ENCODE results near the gene CDCA4.
"Not testable (repeated sequence)": the region's sequence is repeated elsewhere in the genome, so short reads cannot be mapped to it uniquely, and the experiment has no call there.

The CDCA4 gene

DNA sequence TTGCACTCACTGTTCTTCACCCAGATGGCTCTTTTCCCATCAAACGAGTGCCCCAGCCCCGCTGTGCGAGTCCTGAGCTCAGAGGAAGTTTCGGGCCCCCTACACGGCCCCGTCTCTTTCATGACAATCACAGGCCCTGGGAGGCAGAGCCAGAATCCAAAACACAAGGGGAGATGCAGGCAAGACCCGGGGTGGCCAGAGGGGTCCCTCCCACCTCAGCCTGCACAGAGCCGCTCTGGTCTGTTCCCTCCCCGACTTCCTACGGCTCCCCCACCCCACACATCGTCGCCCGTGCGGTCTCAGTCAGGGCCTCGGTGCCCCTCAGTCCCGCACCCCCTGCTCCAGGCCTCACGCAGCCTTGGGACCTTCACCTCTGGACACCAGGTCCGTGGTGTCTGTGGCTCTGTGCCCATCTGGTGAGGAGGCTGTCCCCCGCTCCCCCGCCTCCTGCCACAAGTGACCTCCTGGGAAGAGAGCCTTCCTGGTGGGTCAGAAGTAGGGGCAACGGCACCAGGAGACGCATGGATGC is 35.5 kb upstream of the CDCA4 start:
- DNase-seq, result no peak

DNA sequence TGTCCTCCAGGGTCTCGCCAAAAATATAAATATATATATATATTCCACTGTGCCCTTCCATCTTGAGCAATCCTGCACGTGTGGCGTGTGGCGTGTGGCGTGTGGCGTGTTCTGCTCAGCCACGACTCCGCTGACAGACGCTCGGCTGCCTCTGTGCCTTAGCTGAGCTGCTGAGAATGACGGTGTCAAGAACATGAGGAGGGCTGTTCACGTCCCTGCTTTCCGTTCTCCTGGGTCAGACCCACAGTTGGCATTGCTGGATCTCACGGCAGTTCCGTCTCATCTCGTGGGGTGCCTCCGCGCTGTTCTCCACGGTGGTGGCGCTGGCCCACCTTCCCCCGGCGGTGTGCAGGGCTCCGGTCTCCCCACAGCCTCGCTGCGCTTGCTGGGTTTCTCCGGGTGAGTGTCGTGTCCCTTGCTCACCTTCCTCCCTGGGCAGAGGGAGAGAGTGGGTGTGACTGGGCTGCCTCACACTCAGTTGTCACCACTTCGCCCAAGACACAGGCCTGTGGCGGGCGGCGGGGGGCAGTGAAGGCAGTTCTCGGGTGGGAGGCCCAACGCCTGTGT is 34.9 kb upstream of the CDCA4 start:
- no peak for DNase-seq

DNA sequence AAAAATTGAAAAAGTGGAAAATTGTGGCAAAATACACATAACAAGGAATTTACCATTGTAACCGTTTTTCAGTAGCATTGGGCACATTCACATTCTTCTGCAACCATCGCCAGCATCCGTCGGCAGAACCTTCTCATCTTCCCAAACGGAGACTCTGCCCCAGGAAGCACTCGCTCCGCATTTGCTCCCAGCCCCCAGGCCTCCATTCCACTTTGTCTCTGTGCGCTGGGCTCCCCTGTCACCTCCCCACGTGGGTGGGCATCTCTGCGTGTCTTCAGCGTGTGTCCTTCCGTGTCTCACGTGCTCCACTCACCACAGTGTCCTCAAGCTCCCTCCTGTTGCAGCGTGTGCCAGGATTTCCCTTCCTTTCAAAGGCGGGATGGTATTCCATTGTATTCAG is 34.5 kb upstream of the CDCA4 start:
- DNase-seq, result no peak

DNA sequence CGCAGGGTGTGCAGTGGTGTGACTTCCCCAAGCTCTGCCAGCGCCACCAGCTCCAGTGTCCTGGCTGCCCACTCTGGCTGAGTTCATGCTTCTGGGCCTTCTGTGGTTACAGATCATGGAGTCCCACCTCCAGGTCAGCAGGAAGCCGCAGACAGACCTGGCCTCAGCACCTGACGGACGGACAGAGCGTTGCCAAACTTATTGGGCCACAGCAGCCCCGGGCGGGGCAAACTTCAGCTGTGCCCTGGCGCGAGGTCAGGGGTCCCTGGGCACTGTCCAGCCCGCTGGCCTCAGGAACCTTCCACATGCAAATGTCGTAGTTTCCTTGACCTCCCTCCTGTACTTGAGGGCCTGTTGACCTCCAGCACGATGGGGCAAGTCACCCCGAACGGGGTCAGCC is 33.1 kb upstream of the CDCA4 start:
- no peak for DNase-seq

DNA sequence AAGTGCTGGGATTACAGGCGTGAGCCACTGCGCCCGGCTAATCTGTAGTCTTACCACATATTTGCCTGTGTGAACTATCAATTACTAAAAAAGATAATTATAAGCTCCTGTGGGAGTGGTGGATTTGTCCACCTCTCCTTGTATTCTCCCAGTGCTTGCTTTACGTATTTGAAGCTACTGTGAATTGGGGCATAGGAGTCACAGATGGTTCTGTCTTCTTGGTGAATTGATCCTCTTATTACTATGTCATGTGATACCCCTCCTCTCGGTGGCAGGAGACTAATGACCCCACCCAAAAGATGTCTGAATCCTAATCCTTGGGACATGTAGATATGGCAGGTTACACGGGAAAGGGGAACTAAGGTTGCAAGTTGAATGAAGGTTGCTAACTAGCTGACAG is 32.5 kb upstream of the CDCA4 start:
- DNase-seq, result no peak

DNA sequence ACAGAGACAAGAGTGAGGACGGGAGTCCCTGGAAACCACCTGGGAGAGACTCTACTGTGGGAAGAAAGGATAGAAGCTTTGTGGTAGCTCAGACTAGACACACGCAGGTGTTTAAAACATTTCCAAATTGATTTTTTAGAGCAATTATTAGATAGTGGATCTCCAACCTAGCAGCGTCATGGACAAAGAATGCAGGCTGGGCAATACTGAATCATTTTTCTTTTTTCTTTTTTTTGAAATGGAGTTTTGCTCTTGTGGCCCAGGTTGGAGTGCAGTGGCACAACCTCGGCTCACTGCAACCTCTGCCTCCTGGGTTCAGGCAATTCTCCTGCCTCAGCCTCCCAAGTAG is 31.2 kb upstream of the CDCA4 start:
- DNase-seq, result no peak

DNA sequence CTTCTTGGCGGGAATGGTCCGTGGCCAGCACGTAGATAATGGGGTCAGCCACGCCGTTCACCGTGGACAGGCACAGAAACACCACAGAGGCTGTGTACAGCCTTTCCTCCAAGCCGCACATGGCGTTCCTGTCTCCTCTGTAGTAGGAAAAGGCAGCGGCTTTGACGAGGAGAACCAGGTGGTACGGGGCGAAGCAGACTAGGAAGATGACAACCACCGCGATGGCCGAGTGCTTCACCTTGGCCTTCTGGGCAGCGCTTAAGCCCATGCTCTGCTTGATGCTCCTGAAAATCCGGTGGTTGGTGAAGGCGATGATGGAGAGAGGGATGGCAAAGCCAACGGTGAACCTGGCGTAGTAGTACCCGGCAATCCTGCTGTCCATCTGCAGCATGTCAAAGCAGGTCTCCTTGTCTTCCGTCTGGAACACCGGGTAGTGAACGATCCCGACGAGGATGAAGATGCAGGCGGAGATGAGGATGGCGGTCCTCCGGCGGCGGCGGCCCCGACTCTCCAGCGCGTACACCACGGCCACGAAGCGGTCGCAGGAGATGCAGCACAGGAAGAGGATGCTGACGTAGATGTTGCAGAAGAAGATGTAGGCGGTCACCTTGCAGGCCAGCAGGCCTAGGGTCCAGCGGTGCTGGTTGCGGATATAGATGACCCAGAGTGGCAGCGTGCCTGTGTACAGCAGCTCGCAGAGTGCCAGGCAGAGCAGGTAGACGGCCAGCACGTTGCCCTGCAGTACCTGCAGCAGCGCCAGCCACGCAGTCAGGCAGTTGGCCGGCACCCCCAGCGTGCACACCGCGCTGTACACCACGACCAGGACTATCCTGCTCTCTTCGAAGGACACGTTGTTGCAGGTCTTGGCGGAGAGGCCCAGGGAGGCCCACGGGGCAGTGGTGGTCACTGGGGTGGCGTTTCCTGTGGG is 30.6 kb upstream of the CDCA4 start:
- no peak for DNase-seq

DNA sequence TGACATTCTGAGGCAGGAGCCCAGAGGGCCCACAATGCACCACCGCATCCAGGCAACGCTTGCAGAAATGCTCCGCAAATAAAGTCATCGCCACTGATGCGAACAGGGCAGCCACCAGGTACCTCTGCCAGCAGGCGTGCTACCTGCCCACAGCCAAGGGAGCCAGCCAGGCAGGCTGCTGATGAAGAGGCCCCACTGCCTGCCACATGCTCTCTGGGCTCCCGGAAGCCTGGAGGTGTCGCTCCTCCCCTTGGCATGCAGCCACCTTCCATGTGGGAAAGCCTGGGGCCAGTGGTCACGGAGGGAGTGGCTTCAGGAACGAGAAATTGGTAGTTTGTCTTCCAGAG is 29.6 kb upstream of the CDCA4 start:
- no peak for DNase-seq

DNA sequence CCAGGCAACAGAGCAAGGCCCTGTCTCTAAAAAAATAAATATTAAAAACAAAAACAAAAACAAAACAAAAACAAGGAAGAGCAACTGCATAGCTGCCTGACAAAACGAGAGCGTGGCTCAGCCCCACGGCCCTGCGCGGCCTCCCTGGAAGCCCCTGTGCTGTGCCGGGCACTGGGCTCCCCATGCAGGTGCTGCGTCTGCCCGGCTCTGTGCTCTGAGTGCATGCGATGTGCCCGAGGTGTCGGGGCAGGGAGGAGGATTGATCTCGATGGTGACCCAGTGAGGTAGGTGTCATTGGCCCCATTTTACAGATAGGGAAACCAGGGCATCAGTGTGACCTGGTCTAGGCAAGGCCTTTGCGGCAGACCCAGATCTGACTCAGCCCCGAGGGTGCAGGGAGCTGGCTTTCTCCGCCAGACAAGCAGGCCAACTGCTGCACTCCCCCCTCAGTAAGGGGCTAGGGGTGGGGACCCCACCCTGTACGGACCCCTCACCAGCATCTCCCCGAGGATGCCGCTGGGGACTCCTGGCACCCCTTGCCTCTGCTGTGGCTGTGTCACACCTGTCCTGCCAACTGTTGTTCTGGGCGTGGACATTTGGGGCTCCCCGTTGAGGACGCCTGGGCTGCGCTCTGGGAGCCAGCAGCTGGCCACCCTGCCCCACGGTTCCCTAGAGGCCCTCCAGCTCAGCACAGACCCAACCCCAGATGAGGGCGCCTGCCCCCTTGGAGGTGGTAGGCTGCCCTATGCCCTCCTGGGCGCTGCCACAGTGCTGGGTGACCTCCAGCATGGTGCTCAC is 29.1 kb upstream of the CDCA4 start:
- no peak for DNase-seq

DNA sequence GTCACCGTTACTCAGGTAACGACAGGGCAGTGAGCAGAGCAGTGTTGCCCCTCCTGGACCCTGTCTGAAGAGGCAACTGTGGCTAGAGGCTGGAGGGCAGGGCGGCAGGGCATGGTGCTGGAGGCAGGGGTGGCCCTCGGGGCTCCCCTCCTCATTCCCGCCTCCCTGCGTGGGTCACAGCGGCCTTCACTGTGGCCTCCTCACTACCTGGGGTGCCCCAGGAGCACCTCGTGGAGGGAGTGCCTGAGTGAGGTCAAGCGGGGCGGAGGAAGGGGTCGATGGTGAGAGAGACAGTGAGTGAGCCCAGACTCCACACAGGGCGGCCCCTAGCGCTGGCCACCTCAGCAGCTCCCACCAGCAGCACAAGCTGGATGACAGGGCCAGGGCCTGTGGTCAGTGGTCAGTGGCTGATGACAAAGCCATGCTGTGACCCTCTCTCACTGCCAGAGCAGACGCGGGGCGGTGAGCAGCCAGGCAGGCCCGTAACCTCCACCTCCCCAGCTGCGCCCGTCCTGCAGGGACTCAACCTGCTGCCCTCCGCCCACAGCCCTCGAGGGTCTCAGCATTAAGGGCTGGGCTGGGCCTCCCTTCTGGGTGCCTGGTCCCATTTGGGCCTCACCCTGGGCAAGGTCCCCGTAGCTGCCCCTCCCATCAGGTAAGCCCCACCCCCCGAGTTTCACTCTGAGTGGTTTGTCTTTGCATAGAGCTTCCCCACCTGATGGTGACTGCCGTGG is 26.6 kb upstream of the CDCA4 start:
- DNase-seq, result no peak

DNA sequence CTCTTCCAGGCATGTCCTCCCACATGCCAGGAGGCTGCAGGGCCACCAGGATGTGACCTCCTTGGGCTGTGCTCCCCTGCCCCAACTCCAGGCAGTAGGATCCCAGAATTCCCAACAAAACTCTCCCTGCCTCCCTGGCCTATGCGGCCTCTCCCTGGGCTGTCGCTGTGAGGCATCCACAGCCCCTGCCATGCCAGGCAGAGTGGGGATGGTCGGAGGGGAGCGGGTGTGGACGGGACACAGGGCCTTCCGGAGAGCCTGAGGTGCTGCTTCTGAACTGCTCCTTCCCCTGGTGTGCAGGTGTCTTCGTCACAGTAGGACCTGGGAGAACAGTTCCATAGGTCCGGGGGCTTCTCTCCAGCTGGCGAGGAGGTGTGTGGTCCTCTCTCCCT is 26.0 kb upstream of the CDCA4 start:
- DNase-seq, result no peak

DNA sequence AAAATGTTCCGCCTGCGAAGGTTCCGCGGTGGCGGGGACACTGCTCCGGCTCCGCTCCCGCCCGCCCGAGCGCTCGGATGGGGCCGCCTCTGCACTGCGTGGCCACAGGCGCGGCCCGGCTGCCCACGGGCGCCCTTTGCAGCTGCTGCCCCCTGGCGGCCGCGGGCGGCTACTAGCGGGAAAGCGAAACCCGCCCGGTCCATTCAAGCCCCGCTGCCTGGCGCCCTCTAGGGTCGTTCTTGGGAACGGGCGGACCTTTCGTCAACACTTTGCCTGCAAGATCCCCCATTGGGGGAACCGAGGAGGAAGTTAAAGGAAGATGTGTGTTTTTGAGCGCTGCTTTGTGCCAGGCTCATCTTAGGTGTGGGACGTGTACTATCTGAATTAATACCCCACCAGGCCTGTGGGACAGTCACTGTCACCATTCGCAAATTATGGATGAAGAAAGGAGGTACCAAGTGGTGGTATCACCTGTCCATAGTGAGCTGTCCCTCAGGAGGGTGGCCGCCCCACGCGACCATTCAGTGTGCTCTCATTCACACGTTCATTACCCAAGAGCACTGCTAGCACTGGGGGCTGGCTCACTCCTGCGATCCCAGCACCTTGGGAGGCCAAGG is 24.9 kb upstream of the CDCA4 start:
- DNase-seq, result peak; percentile 51 to 86

DNA sequence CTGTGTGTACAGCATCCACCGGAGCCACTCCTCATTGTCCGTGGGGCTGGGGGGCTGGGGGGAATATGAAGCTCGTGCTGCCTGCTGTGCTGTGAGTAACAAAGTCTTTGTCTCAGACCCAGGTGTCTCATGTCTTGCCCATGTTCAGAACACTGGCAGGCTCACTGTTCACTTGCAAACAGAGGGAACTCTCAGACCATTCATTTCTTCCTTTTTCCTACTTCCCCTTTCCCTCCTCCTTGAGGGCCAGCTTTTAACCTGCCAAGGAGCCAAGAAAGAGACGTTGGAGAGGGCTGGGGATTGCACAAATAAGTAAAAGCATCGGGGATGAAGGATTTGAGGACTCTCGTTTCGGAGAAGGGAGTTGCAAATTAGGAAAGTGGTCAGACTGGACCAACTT is 22.8 kb upstream of the CDCA4 start:
- DNase-seq, result no peak

DNA sequence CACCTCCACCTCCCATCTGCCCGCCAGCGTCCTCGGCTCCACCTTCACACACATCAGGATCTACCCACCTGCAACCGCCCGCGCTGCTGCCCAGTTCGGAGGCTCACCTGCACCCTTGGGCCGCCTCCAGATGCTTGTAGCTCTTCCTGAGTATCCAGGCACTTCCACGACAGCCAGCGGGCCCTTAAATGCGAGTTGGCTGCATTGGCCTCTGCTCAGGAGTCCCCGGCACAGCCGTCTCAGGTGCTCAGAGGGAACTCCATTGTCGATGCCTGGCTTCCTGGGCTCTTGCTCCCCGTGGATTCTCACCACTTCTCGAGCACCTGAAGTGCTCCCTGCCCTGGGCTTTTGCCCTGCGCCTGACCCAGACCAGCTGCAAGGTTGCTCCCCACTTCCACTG is 21.9 kb upstream of the CDCA4 start:
- DNase-seq, result no peak

DNA sequence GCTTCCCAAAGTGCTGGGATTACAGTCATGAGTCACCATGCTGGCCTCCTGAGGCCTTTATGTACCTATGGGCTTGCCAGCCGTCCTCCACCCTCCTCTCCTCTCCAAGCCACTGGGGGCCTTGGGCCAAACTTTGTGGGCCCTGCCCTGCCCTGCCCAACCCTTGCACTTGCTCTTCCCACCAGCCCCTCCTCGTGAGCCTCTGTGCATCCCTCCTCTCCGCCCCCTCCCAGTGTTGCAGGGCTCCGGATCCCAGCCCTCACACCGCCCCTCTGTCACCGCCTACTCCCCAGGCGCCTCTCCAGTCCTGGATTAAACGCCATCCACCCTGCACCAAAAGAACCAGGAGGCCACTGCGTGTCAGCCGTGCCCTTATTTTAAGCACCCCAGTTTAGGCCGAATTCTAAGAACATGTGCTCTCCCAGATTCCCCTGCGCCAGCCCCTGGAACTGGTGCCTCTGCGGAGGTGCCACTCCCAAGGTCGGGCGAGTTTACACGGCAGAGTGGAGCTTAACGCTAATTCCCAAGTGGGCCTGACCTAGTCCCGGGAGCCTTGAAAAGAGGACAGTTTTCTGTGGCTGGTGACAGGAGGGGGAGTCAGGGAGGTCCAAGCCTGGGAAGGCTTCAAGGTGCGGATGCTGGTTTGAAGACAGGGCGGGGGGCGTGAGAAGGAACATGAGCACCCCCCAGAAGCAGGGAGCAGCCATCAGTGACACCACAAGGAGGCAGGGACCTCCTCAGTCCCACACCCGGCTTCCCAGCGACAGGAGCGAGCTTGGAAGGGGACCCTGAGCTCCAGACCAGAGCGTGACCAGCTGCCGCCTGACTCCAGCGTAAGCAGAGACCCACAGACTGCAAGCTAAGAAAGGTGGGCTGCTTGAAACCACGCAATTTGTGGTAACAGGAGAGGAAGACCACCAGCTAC is 21.2 kb upstream of the CDCA4 start:
- DNase-seq, result no peak

DNA sequence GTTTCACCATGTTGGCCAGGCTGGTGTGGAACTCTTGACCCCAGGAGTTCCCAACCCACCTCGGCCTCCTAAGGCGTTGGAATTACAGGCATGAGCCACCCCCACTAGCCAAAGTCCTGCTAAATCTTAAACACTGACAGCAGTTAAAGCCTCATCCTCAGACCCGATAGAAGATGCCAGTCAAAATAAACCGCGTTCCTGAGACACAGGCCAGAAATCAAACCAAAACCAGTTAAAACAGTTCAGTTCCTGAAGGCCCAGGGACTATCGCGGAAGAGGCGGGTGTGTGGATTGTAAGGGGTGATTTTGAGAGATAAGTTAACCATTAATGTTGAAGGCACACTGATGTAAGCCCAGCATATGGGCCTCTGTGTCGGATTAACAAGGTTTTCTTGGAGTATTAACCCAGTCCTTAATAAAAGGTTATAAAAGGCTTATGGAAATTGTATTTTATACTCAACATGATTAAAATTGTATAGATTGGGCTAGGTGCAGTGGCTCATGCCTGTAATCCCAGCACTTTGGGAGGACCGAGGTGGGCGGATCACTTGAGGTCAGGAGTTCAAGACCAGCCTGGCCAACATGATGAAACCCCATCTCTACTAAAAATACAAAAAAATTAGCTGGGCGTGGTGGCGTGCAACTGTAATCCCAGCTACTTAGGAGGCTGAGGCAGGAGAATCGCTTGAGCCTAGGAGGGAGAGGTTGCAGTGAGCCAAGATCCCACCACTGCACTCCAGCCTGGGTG is 18.7 kb upstream of the CDCA4 start:
- DNase-seq, result no peak

DNA sequence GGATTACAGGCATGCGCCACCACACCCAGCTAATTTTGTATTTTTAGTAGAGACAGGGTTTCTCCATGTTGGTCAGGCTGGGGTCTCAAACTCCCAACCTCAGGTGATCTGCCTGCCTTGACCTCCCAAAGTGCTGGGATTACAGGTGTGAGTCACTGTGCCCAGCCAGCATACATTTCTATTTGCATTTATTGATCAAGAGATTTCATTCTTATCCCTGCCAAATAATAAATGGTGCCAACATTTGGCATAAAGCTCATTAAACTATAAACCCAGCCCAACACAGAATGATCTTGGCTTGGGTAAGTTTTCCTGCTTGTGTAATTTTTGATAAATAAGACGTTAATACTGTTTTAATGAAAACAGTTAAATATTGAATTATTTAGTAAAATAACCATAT is 14.7 kb upstream of the CDCA4 start:
- DNase-seq, result not testable (repeated sequence)

DNA sequence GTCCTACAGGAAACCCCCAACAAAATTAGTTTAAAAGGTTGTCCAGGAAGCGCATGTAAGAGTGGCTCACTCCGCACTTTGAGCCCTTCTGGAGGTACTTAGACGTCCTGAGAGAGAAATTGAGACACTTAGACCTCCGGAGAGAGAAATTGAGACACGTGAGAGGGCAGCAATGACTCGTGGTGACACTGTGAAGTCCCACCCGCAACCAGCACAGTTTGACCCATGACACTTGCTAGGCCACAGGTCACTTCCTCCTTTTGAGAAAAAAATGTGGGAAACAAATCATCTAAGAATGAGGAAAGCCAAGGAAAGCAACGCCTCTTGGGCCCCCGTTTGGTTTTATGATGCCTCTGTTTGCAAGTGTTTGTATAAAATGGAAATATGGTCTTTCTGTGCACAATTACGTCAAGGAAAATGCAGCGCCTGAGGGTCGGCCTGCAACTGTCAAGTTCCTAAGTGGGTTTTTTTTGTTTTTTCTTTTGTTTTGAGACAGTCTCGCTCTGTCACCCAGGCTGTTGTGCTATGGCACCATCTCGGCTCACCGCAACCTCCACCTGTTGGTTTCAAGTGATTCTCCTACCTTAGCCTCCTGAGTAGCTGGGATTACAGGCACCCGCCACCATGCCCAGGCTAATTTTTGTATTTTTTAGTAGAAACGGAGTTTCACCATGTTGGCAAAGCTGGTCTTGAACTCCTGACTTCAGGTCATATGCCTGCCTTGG is 13.6 kb upstream of the CDCA4 start:
- DNase-seq, result no peak

DNA sequence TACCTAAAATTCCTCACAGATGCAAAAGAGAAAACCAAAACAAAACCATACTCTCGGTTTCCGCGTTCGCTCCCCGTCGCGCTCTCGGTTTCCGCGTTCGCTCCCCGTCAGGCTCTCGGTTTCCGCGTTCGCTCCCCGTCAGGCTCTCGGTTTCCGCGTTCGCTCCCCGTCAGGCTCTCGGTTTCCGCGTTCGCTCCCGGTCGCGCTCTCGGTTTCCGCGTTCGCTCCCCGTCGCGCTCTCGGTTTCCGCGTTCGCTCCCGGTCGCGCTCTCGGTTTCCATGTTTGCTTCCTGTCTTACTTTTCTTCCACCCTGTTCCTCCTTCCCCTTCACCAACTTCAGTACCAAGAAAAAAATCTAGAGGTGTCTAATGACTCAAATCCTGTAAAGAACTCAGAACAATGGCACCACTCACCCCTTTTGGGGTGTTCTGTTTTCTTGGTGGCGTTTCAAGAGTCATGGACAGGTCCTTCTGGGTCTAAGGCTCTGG is 12.6 kb upstream of the CDCA4 start:
- DNase-seq, result not testable (repeated sequence)

DNA sequence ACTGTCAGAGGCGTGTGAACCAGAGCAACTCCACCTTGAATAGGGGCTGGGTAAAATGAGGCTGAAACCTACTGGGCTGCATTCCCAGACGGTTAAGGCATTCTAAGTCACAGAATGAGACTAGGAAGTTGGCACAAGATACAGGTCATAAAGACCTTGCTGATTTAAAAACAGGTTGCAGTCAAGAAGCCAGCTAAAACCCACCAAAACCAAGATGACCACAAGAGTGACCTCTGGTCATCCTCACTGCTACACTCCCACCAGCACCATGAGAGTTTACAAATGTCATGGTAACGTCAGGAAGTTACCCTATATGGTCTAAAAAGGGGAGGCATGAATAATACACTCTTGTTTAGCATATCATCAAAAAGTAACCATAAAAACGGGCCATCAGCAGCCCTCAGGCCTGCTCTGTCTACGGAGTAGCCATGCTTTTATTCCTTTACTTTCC is 11.6 kb upstream of the CDCA4 start:
- DNase-seq, result not testable (repeated sequence)
